Stimulated activated CD8-positive, alpha-beta memory T cell treated with anti-CD3 and anti-CD28 coated beads, Interleukin-15, amount 100 ng/mL, for 24 hours (primary cell): ENCODE measurements around the gene TNC.

Source experiments
- DNase-seq: peaks from one replicate; pipeline ENCODE4 v3.0.0-alpha.2; 2020; ENCODE audit warnings: low read depth

The TNC gene

GRCh38 chr9:115008536-115009270 is 109.3 kb downstream of the TNC start:
- no peak for DNase-seq

DNA sequence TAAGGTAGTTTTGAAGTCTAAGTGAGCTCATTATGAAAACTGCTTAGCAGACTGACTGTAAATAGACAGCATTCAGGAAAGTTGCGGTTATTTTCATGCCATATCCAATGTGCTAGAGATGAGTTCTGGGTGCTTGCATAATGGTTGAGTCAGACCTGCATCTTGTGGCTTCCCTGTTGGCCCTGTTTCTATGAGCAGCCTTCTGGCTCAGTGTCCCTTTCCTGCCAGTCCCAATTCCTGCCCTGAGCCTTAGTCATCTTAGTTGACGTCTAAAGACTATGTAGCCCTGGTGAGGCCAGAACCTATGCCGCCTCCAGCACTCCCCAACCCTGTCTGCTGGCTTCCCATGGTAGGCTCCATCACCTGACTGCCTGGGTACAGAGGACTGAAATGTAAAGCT is 111.3 kb downstream of the TNC start:
- no peak for DNase-seq

DNA sequence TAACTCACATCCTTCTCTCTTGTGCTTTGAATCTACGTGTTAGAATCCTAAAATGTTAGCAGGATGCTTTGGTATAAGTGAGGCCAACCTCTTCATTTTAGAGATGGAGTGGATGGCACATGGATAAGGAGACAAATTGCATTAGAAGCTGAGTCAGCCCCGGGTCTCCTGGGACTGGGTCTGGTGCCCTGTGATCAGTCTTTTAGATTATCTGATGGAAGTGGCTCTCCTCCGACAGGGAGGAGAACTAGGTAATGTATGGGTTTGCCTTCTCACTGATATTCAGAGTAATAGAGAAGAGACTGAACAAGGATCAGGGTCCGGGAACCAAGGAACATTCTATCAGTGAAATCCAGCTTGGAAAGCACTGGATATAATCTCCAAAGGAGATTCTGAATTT is 112.6 kb downstream of the TNC start:
- no peak for DNase-seq

- no peak for DNase-seq
These were observed 113.4 kb downstream of the TNC start for GRCh38 chr9:115004545-115004944.

DNA sequence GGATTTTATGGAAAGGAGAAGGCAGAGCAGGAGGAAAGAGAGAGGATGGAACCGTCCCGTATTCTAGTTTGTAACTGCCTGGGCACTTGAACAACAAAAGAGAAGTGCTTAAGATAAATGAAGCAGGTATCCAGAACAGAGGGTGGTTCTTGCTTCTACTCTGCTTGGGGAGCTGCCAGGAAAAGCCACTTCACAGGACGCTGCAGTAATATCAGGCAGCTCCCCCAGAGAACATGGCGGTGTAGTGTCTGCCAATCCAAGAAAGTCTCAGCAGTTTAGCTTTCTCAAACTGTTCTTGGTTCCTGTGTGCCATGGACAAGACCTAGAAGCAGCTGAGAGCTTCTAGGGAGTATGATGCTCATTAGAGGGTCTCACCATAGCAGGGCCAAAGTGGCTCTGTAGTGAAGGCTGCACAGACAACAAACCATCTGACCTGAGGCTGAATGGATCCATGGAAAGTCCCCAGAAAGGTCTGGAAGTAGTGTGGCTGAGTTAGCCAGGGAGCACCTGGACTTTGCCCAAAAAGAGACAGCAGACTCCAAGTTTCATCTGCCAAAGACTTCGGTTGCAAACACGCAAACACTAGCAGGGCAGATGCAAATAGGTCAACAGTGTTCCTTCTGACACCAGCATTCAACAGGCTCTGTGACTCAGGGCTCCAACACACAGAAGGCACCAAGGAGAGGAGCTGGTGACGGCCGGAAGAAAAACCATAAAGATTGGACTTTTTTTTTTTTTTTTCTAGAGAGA is 115.4 kb downstream of the TNC start:
- no peak for DNase-seq

DNA sequence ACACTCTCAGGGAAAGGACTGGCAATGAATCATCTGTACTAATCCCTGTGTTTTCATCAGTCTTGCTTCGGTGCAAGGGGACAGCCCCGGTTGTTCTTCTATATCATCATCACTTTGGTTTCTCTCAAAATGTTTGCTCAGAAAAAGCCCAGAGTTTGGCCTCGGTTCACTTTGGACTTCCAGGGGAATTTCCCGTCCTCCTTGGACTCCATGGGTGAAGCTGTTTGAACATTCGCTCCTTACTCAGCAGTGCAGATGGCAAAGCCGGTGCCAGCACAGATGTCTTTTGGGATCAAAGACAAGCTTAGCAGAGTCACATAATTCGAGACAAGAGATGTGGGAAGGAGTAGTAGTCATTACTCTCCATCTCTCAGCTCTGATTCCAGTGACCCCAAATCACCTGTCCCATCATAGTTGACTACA is 117.7 kb downstream of the TNC start:
- no peak for DNase-seq

GRCh38 chr9:114998326-114998725 is 119.6 kb downstream of the TNC start:
- no peak for DNase-seq

GRCh38 chr9:114995681-114996221 is 122.2 kb downstream of the TNC start:
- no peak for DNase-seq

- no peak for DNase-seq
These were observed 123.2 kb downstream of the TNC start for GRCh38 chr9:114994768-114995167.

- DNase-seq = no peak
These were observed 126.1 kb downstream of the TNC start for GRCh38 chr9:114991861-114992260.

DNA sequence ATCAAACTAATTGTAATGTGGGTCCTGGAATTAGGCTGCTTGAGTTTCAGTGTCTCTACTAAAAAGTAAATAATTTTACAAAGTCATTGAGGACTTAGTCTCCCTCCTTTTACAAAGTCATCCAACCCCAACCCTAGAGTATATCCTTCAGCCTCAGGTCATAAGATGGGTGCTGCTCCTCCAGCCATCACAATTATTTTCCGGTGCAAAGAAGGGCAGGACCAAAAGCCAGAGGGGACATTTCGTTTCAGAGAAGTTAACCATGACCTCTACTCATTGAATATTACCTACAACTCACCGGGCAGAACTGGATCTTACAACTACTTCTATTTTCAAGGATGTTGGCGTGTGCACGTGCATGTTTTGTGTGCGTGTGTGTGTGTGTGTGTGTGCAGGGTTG is 127.1 kb downstream of the TNC start:
- no peak for DNase-seq

GRCh38 chr9:114989600-114990410 is 128.2 kb downstream of the TNC start:
- DNase-seq = no peak

DNA sequence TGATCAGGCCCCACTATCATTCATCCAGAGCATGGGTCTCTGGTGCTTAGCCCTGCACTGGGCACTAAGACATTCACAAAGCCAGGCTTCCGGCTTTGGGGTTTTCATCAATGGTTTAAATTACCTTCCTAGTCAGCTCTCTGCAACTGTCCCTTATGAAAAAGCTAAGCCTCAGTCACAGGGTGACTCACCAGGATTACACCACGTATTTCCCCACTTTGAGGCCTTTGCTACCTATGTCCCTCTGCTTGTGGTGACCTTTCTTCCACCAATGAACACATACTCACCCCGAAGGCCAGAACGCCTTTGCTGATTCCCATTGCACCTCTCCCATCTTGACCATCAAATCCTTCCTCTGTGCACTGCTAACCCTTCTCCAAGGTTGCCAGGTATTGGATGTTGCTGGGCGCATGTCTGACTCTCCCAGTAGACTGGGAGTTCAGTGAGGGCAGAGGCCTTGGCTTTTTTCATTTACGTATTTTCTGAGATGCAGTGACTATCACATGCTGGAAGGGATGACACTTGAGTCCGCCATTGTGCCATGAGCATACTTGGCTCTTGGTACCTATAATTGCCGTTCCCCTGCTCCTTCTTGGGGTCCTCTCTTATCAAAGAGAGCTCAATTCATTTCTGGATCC is 128.9 kb downstream of the TNC start:
- no peak for DNase-seq

DNA sequence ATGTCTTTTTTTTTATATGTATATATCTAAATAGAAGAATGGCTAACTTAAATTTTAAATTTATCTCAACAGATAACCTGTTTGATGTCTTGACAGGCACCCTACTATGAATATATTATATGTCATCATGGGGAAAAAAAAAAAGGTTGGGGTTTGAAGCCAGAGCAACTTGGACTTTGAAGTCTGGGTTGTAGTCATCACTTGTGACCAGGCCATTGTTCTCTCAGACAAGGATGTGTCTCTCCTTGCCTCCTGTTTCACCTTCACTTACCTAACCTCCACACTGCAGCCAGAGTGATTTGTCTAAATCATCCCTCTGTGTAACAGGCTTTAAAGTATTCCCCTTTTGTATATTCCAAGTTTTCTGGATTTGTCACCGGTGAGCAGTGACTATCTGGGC is 130.8 kb downstream of the TNC start:
- no peak for DNase-seq

GRCh38 chr9:114985959-114986501 is 131.9 kb downstream of the TNC start:
- DNase-seq = no peak

DNA sequence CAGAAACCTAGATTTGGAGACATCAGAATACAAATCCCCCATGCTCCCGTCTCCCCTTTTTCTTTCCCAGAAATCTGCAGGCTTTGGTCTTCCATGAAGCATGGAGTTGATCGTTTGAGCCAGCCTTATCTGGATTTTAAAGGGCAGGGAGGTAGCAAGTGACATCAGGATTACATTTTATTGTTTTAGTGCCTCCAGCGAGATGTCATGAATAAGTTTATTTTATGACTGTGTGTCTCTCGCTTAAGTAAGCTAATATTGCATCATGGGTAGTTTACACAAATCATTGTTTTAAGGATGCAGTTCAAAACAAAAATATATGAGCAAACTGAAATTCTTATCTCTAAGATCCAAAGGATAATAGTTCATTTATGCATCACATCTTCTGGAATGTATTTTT is 136.9 kb downstream of the TNC start:
- no peak for DNase-seq

- DNase-seq = no peak
These were observed 144.7 kb downstream of the TNC start for GRCh38 chr9:114973216-114973615.

DNA sequence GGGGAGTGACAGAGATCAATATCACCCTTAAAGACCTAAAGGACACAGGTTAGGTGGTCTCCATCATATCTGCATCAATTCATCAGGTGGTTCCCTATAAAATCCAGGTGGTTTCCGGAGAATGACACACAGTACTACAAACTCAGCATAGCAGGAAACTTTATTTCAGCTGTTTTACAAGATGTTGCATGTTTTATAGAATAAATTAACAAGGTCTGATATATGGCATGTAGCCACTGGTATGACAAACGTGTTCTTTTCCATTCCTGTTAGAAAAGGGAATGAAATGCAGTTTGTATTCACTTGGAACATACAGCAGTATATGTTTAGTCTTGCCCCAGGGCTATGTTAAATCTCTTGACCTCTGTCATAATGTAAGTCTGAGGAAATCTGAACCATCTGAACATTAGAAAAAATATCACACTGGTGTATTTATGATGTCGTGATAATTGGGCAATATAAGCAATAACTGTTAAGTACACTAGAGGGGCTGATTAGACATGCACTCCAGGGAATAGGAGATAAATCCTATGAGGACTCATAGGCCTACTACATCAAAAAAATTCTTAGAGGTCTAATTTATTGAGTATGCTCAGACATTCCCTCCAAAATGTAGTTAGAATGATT is 145.3 kb downstream of the TNC start:
- DNase-seq = no peak
